Stimulated activated CD8-positive, alpha-beta memory T cell treated with anti-CD3 and anti-CD28 coated beads, Interleukin-4, amount 100 ng/mL, for 4 hours (primary cell): ENCODE data around the gene BIRC5.
"Not testable (repeated sequence)": the region's sequence is repeated elsewhere in the genome, so short reads cannot be mapped to it uniquely, and the experiment has no call there.

ENCODE experiments used
- DNase-seq, 2 donors: peaks; one replicate each; pipeline ENCODE4 v3.0.0-alpha.2; 2020; ENCODE audit warnings: low read depth in 2 of 2, low spot score in 1 of 2

The BIRC5 gene

DNA sequence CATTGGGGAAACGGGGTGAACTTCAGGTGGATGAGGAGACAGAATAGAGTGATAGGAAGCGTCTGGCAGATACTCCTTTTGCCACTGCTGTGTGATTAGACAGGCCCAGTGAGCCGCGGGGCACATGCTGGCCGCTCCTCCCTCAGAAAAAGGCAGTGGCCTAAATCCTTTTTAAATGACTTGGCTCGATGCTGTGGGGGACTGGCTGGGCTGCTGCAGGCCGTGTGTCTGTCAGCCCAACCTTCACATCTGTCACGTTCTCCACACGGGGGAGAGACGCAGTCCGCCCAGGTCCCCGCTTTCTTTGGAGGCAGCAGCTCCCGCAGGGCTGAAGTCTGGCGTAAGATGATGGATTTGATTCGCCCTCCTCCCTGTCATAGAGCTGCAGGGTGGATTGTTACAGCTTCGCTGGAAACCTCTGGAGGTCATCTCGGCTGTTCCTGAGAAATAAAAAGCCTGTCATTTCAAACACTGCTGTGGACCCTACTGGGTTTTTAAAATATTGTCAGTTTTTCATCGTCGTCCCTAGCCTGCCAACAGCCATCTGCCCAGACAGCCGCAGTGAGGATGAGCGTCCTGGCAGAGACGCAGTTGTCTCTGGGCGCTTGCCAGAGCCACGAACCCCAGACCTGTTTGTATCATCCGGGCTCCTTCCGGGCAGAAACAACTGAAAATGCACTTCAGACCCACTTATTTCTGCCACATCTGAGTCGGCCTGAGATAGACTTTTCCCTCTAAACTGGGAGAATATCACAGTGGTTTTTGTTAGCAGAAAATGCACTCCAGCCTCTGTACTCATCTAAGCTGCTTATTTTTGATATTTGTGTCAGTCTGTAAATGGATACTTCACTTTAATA lies 10.4 kb downstream of the BIRC5 start:
- DNase-seq = no peak

DNA sequence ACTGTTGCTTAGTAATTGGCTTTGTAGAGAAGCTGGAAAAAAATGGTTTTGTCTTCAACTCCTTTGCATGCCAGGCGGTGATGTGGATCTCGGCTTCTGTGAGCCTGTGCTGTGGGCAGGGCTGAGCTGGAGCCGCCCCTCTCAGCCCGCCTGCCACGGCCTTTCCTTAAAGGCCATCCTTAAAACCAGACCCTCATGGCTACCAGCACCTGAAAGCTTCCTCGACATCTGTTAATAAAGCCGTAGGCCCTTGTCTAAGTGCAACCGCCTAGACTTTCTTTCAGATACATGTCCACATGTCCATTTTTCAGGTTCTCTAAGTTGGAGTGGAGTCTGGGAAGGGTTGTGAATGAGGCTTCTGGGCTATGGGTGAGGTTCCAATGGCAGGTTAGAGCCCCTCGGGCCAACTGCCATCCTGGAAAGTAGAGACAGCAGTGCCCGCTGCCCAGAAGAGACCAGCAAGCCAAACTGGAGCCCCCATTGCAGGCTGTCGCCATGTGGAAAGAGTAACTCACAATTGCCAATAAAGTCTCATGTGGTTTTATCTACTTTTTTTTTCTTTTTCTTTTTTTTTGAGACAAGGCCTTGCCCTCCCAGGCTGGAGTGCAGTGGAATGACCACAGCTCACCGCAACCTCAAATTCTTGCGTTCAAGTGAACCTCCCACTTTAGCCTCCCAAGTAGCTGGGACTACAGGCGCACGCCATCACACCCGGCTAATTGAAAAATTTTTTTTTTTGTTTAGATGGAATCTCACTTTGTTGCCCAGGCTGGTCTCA lies 11.2 kb downstream of the BIRC5 start:
- DNase-seq = no peak

DNA sequence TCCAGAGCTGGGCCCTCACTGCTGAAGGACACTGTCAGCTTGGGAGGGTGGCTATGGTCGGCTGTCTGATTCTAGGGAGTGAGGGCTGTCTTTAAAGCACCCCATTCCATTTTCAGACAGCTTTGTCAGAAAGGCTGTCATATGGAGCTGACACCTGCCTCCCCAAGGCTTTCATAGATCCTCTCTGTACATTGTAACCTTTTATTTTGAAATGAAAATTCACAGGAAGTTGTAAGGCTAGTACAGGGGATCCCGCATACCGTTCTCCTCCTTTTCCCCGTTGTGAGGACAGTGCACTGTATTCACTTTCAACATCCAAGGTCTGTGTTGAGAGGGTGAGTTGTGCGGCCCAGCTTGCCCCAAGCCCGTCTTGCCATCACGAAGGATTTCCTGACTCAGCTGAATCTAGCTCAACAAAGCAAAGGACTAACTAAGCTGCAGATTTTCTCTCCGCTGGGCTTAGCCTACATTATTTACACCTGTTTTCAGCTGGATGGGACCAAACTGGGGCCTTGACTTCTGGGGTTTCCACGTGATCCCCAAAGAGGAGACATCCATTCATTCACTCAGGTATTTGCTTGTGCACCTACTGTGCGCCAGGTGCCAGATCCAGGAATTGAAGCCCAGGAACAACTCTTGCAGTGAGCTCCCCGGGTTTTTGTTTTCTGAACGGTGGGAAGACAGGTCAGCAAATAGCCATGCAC lies 12.2 kb downstream of the BIRC5 start:
- no peak for DNase-seq

GRCh38 chr17:78226759-78227454 lies 12.9 kb downstream of the BIRC5 start:
- no peak for DNase-seq

GRCh38 chr17:78227455-78227916 lies 13.4 kb downstream of the BIRC5 start:
- DNase-seq = no peak

- DNase-seq = no peak
Measured at GRCh38 chr17:78228176-78228575, 14.1 kb downstream of the BIRC5 start.

DNA sequence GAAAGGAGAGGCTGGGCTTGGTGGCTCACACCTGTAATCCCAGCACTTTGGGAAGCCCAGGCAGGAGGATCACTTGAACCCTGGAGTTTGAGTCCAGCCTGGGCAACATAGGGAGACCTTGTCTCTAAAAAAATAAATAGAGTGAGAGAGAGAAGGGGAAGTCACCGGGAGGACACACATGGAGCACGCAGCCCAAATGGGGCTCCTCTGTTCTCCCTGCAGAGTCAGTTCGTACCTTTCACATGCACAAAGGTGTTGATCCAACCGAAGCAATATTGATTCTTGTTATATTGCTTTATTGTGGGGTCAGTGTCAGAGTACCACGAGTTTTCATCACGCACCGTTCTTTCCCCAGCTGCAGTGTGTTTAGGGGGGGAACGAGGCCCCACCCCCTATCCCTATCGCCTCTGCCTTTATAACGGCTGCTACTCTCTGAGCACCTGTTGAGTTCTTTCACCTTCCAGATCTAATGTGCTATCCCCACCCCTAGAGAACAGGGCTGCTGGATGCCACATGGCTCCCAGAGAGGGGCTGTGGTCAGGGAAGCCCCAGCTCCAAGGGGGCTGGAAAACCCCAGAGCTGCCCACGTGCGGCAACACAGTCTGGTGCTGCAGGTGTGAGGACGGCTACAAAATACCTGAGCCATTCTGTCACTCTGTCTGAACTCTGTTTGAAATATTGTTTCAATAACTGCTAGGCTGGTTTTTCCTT lies 16.4 kb downstream of the BIRC5 start:
- DNase-seq = no peak

DNA sequence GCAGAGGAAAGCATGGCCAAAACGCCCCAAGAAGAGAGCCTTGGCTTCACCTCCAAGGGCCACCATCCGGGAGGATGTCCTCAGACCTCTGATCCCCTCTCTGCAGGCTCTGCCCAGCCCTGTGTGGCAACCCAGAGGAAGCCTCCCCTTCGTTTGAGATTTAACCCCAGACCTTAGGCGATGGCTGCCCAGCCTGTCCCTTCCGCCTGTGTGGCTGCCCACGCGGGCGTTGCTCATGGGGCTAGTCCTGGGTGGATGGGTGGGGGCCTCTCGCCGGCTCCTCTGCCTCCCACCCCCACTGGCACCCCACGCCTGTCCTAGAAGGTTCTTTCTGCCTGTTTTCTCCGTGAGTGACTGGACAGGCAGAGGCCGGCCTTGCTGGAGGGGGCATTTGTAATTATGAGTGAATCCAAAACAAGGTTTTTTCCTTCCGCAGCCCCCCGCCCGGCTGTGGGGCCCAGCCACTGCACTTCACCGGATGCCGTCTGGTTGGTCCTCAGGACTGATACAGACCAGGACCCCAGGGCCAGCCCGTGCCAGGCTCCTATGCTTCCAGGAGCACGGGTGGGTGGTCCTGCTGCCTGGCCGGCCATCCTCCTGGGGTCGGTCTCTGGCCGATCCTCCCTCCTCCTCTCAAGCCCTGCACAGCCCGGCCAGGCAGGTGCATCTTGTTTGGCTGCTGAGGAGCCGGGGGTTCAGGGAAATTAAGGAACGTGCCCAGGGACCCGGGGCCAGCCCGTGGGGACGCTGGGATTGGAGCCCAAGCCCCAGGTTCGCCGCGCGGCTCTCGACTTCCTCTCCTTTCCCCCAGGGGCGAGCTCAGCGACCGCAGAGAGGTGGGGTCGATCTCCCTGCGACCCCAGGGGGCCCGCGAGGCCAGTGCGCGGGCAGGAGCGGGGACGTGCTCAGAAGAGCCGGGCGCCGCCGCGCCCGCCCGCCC lies 17.2 kb downstream of the BIRC5 start, which contains the start of gene TMEM235:
Gene TMEM235 (plus strand): TSS at position 636 of the 940 bp plus-strand sequence. CDS start 393 bp downstream, outside the sequence.
- DNase-seq = no peak

DNA sequence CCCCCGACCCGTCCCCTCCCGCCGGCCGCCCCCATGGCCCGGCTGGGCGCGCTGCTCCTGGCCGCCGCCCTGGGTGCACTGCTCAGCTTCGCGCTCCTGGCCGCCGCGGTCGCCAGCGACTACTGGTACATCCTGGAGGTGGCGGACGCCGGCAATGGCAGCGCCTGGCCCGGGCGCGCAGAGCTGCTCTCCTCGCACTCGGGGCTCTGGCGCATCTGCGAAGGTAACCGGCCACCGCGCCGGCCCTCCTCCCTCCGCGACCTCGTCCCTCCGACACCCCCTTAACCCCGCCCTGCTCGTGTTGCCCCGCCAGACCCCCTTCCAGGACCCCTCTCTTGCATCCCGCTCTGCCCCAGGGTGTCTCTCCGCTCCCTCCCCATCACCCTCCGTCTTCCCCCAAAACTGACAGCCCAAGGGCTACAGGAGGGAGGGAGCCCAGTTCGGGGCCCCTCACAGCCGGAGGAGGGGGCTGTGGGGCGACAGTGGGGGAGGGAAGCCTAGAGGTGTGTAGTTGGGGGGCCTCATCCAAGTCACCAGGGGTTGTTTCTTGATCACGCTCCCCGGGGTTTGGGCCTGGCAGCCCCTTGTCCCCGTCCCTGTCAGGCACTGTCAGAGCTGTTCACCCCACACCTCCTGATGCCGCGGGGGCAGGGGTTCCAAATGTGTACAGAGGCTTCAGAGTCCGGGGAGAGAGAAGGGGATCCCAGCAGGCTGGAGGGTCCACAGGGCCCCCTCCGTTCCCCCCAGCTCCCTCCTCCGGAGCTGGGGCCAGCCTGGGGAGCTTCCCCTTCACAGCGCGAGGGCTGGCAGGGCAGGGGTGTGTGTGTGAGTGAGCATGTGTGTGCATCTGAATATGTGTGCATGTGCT lies 18.2 kb downstream of the BIRC5 start:
- no peak for DNase-seq

GRCh38 chr17:78232859-78233173 lies 18.8 kb downstream of the BIRC5 start:
- DNase-seq = no peak

DNA sequence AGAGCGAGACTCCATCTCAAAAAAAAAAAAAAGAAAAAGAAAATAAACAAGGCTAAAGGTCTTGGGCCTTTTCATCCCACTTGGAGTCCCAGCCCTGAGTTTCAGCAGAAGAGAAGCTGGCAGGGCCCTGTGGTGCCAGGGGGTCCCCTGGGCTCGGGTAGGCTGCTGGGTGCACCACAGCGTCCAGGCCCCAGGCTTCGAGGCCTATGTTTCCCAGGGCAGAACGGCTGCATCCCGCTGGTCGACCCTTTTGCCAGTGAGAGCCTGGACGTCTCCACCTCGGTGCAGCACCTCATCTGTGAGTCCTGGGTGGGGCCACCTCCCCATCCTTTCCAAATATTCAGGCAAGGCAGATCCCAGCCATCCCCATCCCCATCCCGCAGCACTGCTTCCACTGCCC lies 19.6 kb downstream of the BIRC5 start:
- DNase-seq = no peak

DNA sequence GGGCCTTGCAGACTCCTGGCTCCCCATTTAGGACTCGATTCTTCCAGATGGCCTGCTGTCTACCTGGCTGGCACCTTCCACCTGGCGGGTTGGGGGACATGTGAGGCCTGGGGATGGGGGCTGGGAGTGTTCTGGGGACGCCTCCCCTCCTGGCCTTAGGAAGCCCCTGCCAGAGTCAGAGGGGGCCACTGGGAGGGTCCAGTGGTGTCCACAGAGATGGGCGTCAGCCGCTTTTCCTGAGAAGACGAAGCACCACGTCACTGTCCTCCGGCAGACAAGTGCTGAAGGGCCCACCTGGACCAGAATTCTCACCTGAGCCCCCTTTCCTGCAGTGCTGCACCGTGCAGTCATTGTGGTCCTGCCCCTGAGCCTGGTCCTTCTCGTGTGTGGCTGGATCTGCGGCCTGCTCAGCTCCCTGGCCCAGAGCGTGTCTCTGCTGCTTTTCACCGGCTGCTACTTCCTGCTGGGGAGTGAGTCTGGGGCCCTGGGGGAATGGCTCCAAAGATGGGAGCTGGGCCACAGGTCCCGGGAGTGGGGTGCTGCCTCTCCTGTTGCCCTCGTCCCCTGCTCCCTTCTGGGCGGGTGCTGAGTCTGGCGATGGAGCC lies 20.3 kb downstream of the BIRC5 start:
- no peak for DNase-seq

DNA sequence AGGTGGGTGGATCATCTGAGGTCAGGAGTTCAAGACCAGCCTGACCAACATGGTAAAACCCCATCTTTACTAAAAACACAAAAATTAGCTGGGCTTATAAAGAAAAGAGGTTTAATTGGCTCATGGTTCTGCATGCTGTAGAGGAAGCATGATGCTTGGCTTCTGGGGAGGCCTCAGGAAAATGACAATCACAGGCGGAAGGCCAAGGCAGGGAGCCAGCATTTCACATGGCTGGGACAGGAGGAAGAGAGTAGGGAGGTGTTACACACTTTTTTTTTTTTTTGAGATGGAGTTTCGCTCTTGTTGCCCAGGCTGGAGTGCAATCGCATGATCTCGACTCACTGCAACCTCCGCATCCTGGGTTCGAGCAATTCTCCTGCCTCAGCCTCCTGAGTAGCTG lies 21.0 kb downstream of the BIRC5 start:
- DNase-seq = not testable (repeated sequence)

GRCh38 chr17:78235885-78236284 lies 21.8 kb downstream of the BIRC5 start:
- DNase-seq = no peak

DNA sequence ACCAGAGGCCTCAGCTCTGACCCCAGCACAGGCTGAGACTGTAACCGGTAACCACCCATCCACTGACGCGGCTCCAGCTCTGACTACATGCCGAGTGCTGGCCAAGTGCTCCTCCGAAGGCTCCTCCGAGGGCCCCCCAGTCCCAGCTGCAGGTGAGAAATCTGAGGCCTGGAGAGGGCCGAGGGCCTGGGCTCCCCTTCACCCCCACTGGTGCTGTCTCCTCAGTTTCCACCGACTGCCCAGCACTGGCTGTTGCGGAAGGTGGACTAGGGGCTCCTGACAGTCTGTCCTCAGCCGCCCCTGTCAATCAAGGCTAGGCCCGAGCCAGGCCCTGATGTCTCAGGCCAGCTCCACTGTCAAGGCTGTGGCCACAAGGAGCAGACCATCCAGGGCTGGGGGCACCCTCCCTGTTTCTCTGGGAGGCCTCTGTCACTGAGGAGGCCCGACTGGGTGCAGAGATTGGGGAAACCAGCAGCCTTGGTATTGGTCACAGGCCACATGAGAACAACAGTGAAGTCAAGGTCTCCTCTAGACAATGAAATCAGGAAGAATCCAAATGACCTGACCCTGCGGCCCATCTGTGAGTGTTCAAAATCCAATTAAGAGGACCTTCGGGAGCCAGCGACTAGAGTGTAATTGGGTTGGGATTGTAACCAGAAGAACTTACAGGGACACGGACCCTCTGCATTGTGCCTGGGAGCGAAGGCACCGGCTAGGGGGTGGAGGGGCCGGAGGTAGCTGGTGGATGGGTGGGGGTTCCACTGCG lies 22.5 kb downstream of the BIRC5 start:
- DNase-seq = no peak

DNA sequence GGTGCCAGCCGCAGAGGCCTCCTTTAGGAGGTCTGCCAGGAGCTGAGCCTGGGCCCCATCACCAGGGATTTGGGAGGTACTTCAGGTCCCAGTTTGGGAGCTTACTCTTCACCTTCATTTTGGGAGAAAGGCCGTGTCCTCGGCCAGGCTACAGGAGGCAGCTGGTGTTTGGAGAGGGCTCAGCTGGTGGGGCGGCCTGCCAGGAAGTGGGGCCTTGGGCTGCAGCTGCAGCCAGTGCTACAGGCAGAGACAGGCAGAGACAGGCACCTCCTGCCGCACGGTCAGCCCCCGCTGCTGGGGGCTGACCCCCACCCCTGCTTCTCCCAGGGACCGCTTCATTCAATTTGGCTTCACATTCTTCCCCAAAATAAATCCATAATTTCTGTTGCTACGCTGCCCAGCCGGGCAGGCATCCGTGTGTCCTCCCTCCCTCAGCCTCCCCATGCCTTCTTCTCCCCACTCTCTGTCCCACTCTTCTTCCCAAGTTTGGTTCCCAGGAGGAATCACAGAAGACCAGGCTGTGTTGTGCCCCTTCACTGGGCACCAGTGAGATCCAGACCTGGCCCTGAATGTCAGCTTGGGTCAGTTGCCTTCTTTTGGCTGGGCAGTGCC lies 23.5 kb downstream of the BIRC5 start:
- DNase-seq = no peak
